ENCODE measurements around the gene PRKN. TPM values are rescaled to one million over a fixed set of nuclear protein-coding genes. Genes with fewer than 3 reads are reported as not detected.

PRKN gene
- total RNA-seq, 1 experiment from 2014 or later, result 0.46 TPM

- Histone ChIP-seq H3K27ac (ENCODE audit: low read length) (no peak overlapping the region), H3K36me3 (ENCODE audit: control insufficient read depth, insufficient read depth, low read length) (no peaks in the 10 kb centered on the region), H3K9me3 (ENCODE audit: control insufficient read depth, insufficient read depth, low read depth, low read length) (no peaks in the 10 kb centered on the region), H3K27me3 (ENCODE audit: control insufficient read depth, insufficient read depth, low read length) (no peaks in the 10 kb centered on the region), H3K4me3 (ENCODE audit: low read depth in 2 of 2, low read length in 2 of 2) (no peak overlapping the region), H3K4me1 (ENCODE audit: control insufficient read depth, insufficient read depth, low read length) (peaks cover 4% of the 10 kb centered on the region; the same call in 1 of the 2 replicates)
- in situ Hi-C loops (cut with HindIII; ENCODE audit: low pct_unique_long_range_greater_than_20kb, low sequenced_read_pairs) (no loop called here), intact Hi-C loops (cut with micrococcal nuclease; ENCODE audit: unreplicated experiment) (no loop called here)
- ATAC-seq (no peak), DNase-seq (ENCODE audit: low read depth, low spot score) (no peak)
- BruUV-seq (replicated peaks), result no TSS peak
- ChIA-PET POLR2A (no interaction called here), CTCF (no interaction called here)
- TF ChIP-seq CTCF (IDR thresholded peaks at IDR 0.05), result no peak
- TF ChIP-seq POLR2AphosphoS5 (IDR thresholded peaks at IDR 0.05; ENCODE audit: low read depth, low read length), result no peak
- no peak for TF ChIP-seq SIN3A (IDR thresholded peaks at IDR 0.05; ENCODE audit: borderline replicate concordance, insufficient read depth, low read depth, low read length)
- no peak for TF ChIP-seq TCF7L2 (IDR thresholded peaks at IDR 0.05; ENCODE audit: low read depth, low read length)
- no peak for TF ChIP-seq REST (IDR thresholded peaks at IDR 0.05; ENCODE audit: insufficient read depth in 1 of 2, low read depth in 2 of 2, low read length in 1 of 2)
These were observed 5.3 kb downstream of the PRKN start for GRCh38 chr6:162722226-162722625.

- TF ChIP-seq POLR2AphosphoS5 (IDR thresholded peaks at IDR 0.05; ENCODE audit: low read depth, low read length), result no peak
- intact Hi-C loops (cut with micrococcal nuclease; ENCODE audit: unreplicated experiment), result no loop called here
- CTCF ChIA-PET, result no interaction called here
These were observed 6.2 kb downstream of the PRKN start for GRCh38 chr6:162721404-162721687.

GRCh38 chr6:162719528-162719927 lies 8.0 kb downstream of the PRKN start:
- no peaks in the 10 kb centered on the region for H3K27me3 ChIP-seq (ENCODE audit: control insufficient read depth, insufficient read depth, low read length)
- intact Hi-C loops (cut with micrococcal nuclease; ENCODE audit: unreplicated experiment) (no loop called here), in situ Hi-C loops (cut with HindIII; ENCODE audit: low pct_unique_long_range_greater_than_20kb, low sequenced_read_pairs) (no loop called here)
- CTCF ChIA-PET, result no interaction called here
- H3K9me3 ChIP-seq (ENCODE audit: control insufficient read depth, insufficient read depth, low read depth, low read length), result no peaks in the 10 kb centered on the region
- H3K36me3 ChIP-seq (ENCODE audit: control insufficient read depth, insufficient read depth, low read length), result no peaks in the 10 kb centered on the region
- DNase-seq (ENCODE audit: low read depth, low spot score) (no peak), ATAC-seq (no peak)
- TF ChIP-seq REST (IDR thresholded peaks at IDR 0.05; ENCODE audit: insufficient read depth in 1 of 2, low read depth in 2 of 2, low read length in 1 of 2), result no peak
- no peak for TF ChIP-seq SIN3A (IDR thresholded peaks at IDR 0.05; ENCODE audit: borderline replicate concordance, insufficient read depth, low read depth, low read length)
- no peak for TF ChIP-seq CTCF (IDR thresholded peaks at IDR 0.05)
- TF ChIP-seq POLR2AphosphoS5 (IDR thresholded peaks at IDR 0.05; ENCODE audit: low read depth, low read length), result no peak
- no peak for TF ChIP-seq TCF7L2 (IDR thresholded peaks at IDR 0.05; ENCODE audit: low read depth, low read length)
- H3K4me1 ChIP-seq (ENCODE audit: control insufficient read depth, insufficient read depth, low read length), result no peaks in the 10 kb centered on the region
- BruUV-seq (replicated peaks), result no TSS peak
- no peak overlapping the region for H3K4me3 ChIP-seq (ENCODE audit: low read depth in 2 of 2, low read length in 2 of 2)
- H3K27ac ChIP-seq (ENCODE audit: low read length), result no peak overlapping the region
- POLR2A ChIA-PET, result interaction anchor here (0.7 kb wide), 1 partner anchor 578 kb away, joined by 3 read pairs; no protein-coding TSS in a partner anchor

More at GRCh38 chr6:162721404-162721687, 6.2 kb downstream of the PRKN start:
- no peak for DNase-seq (ENCODE audit: low read depth, low spot score)
- in situ Hi-C loops (cut with HindIII; ENCODE audit: low pct_unique_long_range_greater_than_20kb, low sequenced_read_pairs), result no loop called here
- no TSS peak for BruUV-seq (replicated peaks)
- no peaks in the 10 kb centered on the region for H3K9me3 ChIP-seq (ENCODE audit: control insufficient read depth, insufficient read depth, low read depth, low read length)
- no peaks in the 10 kb centered on the region for H3K27me3 ChIP-seq (ENCODE audit: control insufficient read depth, insufficient read depth, low read length)
- no peaks in the 10 kb centered on the region for H3K36me3 ChIP-seq (ENCODE audit: control insufficient read depth, insufficient read depth, low read length)
- ATAC-seq, result no peak
- no peaks in the 10 kb centered on the region for H3K4me1 ChIP-seq (ENCODE audit: control insufficient read depth, insufficient read depth, low read length)
- H3K4me3 ChIP-seq (ENCODE audit: low read depth in 2 of 2, low read length in 2 of 2), result no peak overlapping the region
- H3K27ac ChIP-seq (ENCODE audit: low read length), result no peak overlapping the region
- POLR2A ChIA-PET, result no interaction called here
